ENCODE measurements around the gene TNXB. TPM values are rescaled to one million over a fixed set of nuclear protein-coding genes. Genes with fewer than 3 reads are reported as not detected.
"Not testable (repeated sequence)": the region's sequence is repeated elsewhere in the genome, so short reads cannot be mapped to it uniquely, and the experiment has no call there.

TNXB gene
- total RNA-seq, 1 donor from 2014 or later: 73.3 TPM

- ATAC-seq; intact Hi-C loops (cut with DNase I); DNase-seq (ENCODE audit: missing footprints): not testable (repeated sequence)
Measured at GRCh38 chr6:32144238-32144637, 35.1 kb upstream of the TNXB start.

GRCh38 chr6:32140420-32141046, 31.4 kb upstream of the TNXB start:
- DNase-seq (ENCODE audit: missing footprints) (no peak), ATAC-seq (no peak)
- intact Hi-C loops (cut with DNase I): no loop called here

GRCh38 chr6:32139590-32139989, 30.5 kb upstream of the TNXB start:
- ATAC-seq (no peak), DNase-seq (ENCODE audit: missing footprints) (no peak)
- intact Hi-C loops (cut with DNase I): no loop called here

- intact Hi-C loops (cut with DNase I): no loop called here
- no peak for DNase-seq (ENCODE audit: missing footprints)
- ATAC-seq: no peak
Measured at GRCh38 chr6:32137454-32137853, 28.3 kb upstream of the TNXB start.

- DNase-seq (ENCODE audit: missing footprints): no peak
- intact Hi-C loops (cut with DNase I): loop anchor here (5.0 kb wide), 1 partner anchor 64 kb away; no protein-coding TSS in a partner anchor
- ATAC-seq: no peak
Measured at GRCh38 chr6:32133786-32134185, 24.6 kb upstream of the TNXB start.

- no peak for ATAC-seq
- no peak for DNase-seq (ENCODE audit: missing footprints)
- intact Hi-C loops (cut with DNase I): loop anchor here (5.0 kb wide), 1 partner anchor 65 kb away; no protein-coding TSS in a partner anchor
Measured at GRCh38 chr6:32132110-32132509, 23.0 kb upstream of the TNXB start.

GRCh38 chr6:32131439-32131948, 22.4 kb upstream of the TNXB start:
- no peak for DNase-seq (ENCODE audit: missing footprints)
- no peak for ATAC-seq
- intact Hi-C loops (cut with DNase I): loop anchor here (5.0 kb wide), 1 partner anchor 66 kb away; no protein-coding TSS in a partner anchor

GRCh38 chr6:32129297-32130088, 20.4 kb upstream of the TNXB start:
- DNase-seq (ENCODE audit: missing footprints) (no peak), ATAC-seq (peak; percentile 47)
- intact Hi-C loops (cut with DNase I): loop anchor here (1.0 to 5.0 kb wide), 3 partner anchors 25 to 68 kb away; partner anchors contain the start of genes AGPAT1 and PPT2

- DNase-seq (ENCODE audit: missing footprints) (no peak), ATAC-seq (no peak)
- intact Hi-C loops (cut with DNase I): loop anchor here (2.0 kb wide), 1 partner anchor 48 kb away; the partner anchor contains the start of gene AGPAT1
Measured at GRCh38 chr6:32128751-32129296, 19.7 kb upstream of the TNXB start.

- peak; percentile 96 for ATAC-seq
- intact Hi-C loops (cut with DNase I): loop anchor here (2.0 kb wide), 1 partner anchor 49 kb away; the partner anchor contains the start of gene AGPAT1
- peak; percentile 98 for DNase-seq (ENCODE audit: missing footprints)
Measured at GRCh38 chr6:32127717-32128592, 18.8 kb upstream of the TNXB start, which contains the start of gene ATF6B. ATF6B (minus strand) TSS chr6:32128246; CDS start chr6:32128207, 39 bp downstream.

GRCh38 chr6:32127409-32127716, 18.2 kb upstream of the TNXB start:
- ATAC-seq (no peak), DNase-seq (ENCODE audit: missing footprints) (no peak)
- intact Hi-C loops (cut with DNase I): no loop called here

- intact Hi-C loops (cut with DNase I): no loop called here
- no peak for ATAC-seq
- DNase-seq (ENCODE audit: missing footprints): no peak
Measured at GRCh38 chr6:32126880-32127279, 17.7 kb upstream of the TNXB start.

- intact Hi-C loops (cut with DNase I): no loop called here
Measured at GRCh38 chr6:32123681-32124080, 14.5 kb upstream of the TNXB start.

GRCh38 chr6:32120573-32121059, 11.5 kb upstream of the TNXB start:
- intact Hi-C loops (cut with DNase I): no loop called here
- no peak for DNase-seq (ENCODE audit: missing footprints)

More at GRCh38 chr6:32123681-32124080, 14.5 kb upstream of the TNXB start:
- no peak for DNase-seq (ENCODE audit: missing footprints)
- ATAC-seq: no peak

GRCh38 chr6:32118782-32119628, 9.9 kb upstream of the TNXB start:
- DNase-seq (ENCODE audit: missing footprints): peak; percentile 92
- intact Hi-C loops (cut with DNase I): loop anchor here (1.0 to 10.0 kb wide), 2 partner anchors 35 to 126 kb away; partner anchors contain the start of gene PPT2
- peak; percentile 73 for ATAC-seq

More at GRCh38 chr6:32120573-32121059, 11.5 kb upstream of the TNXB start:
- no peak for ATAC-seq

GRCh38 chr6:32117461-32117860, 8.3 kb upstream of the TNXB start:
- ATAC-seq (no peak), DNase-seq (ENCODE audit: missing footprints) (no peak)
- intact Hi-C loops (cut with DNase I): loop anchor here (1.0 to 10.0 kb wide), 2 partner anchors 27 to 127 kb away; no protein-coding TSS in a partner anchor

GRCh38 chr6:32116674-32117073, 7.5 kb upstream of the TNXB start:
- no peak for ATAC-seq
- DNase-seq (ENCODE audit: missing footprints): no peak
- intact Hi-C loops (cut with DNase I): loop anchor here (1.0 to 10.0 kb wide), 2 partner anchors 26 to 128 kb away; no protein-coding TSS in a partner anchor
